ENCODE measurements around the gene GBP3.
"Not testable (repeated sequence)": the region's sequence is repeated elsewhere in the genome, so short reads cannot be mapped to it uniquely, and the experiment has no call there.

GBP3 gene

DNA sequence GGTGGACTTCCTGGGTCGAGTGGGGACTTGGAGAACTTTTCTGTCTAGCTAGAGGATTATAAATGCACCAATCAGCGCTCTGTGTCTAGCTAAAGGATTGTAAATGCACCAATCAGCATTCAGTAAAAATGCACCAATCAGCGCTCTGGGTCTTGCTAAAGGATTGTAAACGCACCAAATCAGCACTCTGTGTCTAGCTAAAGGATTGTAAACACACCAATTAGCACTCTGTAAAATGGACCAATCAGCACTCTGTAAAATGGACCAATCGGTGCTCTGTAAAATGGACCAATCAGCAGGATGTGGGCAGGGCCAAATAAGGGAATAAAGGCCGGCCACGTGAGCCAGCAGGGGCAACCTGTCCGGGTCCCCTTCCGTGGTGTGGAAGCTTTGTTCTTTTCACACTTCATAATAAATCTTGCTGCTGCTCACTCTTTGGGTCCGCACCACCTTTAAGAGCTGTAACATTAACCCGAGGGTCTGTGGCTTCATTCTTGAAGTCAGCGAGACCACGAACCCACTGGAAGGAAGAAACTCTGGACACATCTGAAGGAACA lies 48.0 kb downstream of the GBP3 start:
- not testable (repeated sequence) for DNase-seq

DNA sequence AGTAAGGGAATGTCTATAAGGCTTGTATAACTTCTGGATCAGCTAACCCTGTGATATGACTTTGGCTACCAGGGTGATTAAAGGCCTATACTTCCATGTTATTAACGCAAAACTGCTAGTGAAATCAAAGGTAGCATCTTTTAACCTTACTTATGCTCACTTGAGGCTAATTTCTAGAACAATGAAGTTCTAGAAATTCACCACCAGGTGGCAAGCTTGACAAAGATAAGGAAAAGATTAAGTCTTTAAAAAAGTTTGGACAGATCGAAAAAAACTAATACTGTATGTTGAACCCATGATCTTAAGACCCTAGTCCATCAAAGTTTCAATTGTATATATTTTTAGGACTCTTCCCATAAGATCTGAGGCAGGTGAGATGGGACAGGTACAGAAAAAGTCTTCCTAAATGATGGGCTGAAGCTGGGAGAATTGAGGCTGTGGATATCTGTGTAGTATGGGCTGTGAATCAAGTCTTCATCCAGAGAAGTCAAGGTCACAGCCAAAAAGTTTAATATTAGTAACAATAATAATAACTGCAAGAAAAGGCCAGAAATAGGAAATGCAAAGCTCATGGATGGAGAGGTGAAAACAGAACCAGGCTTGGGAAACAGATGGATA lies 49.0 kb downstream of the GBP3 start:
- no peak for DNase-seq

- DNase-seq = no peak
Measured at GRCh38 chr1:88961647-88962275, 60.9 kb downstream of the GBP3 start.

DNA sequence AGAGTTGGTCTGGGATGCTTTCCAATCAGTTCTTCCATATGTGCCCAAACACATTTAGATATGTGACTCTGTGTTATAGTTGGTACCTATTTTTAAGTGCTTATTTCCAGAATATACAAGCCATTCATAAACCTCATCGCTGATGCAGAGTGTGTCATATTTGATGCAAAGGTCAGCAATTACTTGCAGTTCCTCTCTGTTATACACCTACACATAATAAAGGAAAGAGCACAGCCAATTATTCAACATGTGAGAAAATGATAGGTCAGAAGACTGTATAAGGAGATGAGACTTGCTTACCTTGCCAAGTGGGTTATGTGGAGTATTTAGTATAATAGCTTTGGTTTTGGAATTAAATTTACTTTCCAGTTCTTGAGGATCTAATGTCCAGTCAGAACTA lies 61.6 kb downstream of the GBP3 start:
- no peak for DNase-seq

All from activated T-cell treated with anti-CD3 and anti-CD28 coated beads for 4 hours (primary cell).